Lower lobe of right lung (tissue), 2 donors: ENCODE results near the gene ZKSCAN3. TPM values are rescaled to one million over a fixed set of nuclear protein-coding genes. Genes with fewer than 3 reads are reported as not detected.

Experiments
- ATAC-seq, 2 donors: fragments of 200-7000 bp; cut with Tn5 transposase; one replicate each; pipeline ENCODE4 v1.9.1; 2020 to 2022; ENCODE audit warnings: mild to moderate bottlenecking in 2 of 2, moderate library complexity in 2 of 2
- DNase-seq: peaks from one replicate; pipeline ENCODE4 v3.0.0-alpha.2; 2020
- H3K27ac ChIP-seq: fragments of 200-600 bp; one replicate; pipeline ENCODE4 v1.8.0; 2022
- H3K27me3 ChIP-seq: fragments of 200-600 bp; one replicate; pipeline ENCODE4 v1.8.0; 2022; ENCODE audit warnings: low read depth
- H3K36me3 ChIP-seq: fragments of 200-600 bp; one replicate; pipeline ENCODE4 v1.8.0; 2022; ENCODE audit warnings: mild to moderate bottlenecking
- H3K4me1 ChIP-seq: fragments of 200-600 bp; one replicate; pipeline ENCODE4 v1.8.0; 2022
- H3K4me3 ChIP-seq: fragments of 200-600 bp; one replicate; pipeline ENCODE4 v1.8.0; 2022; ENCODE audit warnings: mild to moderate bottlenecking
- H3K9me3 ChIP-seq: fragments of 200-600 bp; one replicate; pipeline ENCODE4 v1.8.0; 2022
- CTCF ChIP-seq: fragments of 200-600 bp; IDR thresholded peaks from one replicate; pipeline ENCODE4 v1.8.0; 2022; ENCODE audit warnings: antibody characterized with exemption, mild to moderate bottlenecking
- intact Hi-C: fragments of 100-400 bp; cut with DNase I; formaldehyde crosslinking; loops from one replicate; pipeline ENCODE4 v1.11.0; 2022
- total RNA-seq: library from RNA; stranded (reverse); fragmentation: NEBNext Ultra II Directional; extraction: Animal tissue kit (Norgen Biotek cat#: 25700); gene quantifications from one replicate; pipeline ENCODE4 v1.2.1, GENCODE V29; 2021
- donor health status: DM: no; HTN: yes; CAD: no; lungs with severe emphysema.

Gene ZKSCAN3
- total RNA-seq, 1 donor from 2014 or later, result 8.8 TPM

GRCh38 chr6:28408076-28408802 is 58.5 kb downstream of the ZKSCAN3 start:
- DNase-seq (no peak), ATAC-seq (no peak)
- H3K27ac ChIP-seq, result no peak overlapping the region
- no peak for TF ChIP-seq CTCF
- no peaks in the 10 kb centered on the region for H3K9me3 ChIP-seq
- H3K27me3 ChIP-seq, result peaks cover 21% of the 10 kb centered on the region
- H3K4me3 ChIP-seq, result no peak overlapping the region
- intact Hi-C loops, result no loop called here
- no peaks in the 10 kb centered on the region for H3K4me1 ChIP-seq
- no peaks in the 10 kb centered on the region for H3K36me3 ChIP-seq

GRCh38 chr6:28410767-28411166 is 61.0 kb downstream of the ZKSCAN3 start:
- no peak overlapping the region for H3K4me3 ChIP-seq
- no peak for DNase-seq
- intact Hi-C loops, result no loop called here
- peaks cover 19% of the 10 kb centered on the region for H3K27me3 ChIP-seq
- H3K27ac ChIP-seq, result no peak overlapping the region
- no peaks in the 10 kb centered on the region for H3K9me3 ChIP-seq
- no peak for ATAC-seq
- H3K36me3 ChIP-seq, result no peaks in the 10 kb centered on the region
- TF ChIP-seq CTCF, result no peak
- no peaks in the 10 kb centered on the region for H3K4me1 ChIP-seq

- H3K4me3 ChIP-seq, result no peak overlapping the region
- no peaks in the 10 kb centered on the region for H3K9me3 ChIP-seq
- DNase-seq (no peak), ATAC-seq (no peak)
- TF ChIP-seq CTCF, result no peak
- intact Hi-C loops, result no loop called here
- peaks cover 8% of the 10 kb centered on the region for H3K27me3 ChIP-seq
- no peak overlapping the region for H3K27ac ChIP-seq
- H3K4me1 ChIP-seq, result no peaks in the 10 kb centered on the region
- no peaks in the 10 kb centered on the region for H3K36me3 ChIP-seq
Measured at GRCh38 chr6:28413681-28414080, 63.9 kb downstream of the ZKSCAN3 start.

Other genes with a start within 250 kb of the ZKSCAN3 start
- gene ZSCAN16, start 225.3 kb upstream of the ZKSCAN3 start, total RNA-seq, result 6.8 TPM
- gene ZKSCAN8, start 208.1 kb upstream of the ZKSCAN3 start, total RNA-seq, result 20.6 TPM
- 11.3 TPM for gene ZSCAN9, start 124.7 kb upstream of the ZKSCAN3 start, total RNA-seq
- gene ZKSCAN4, start 97.7 kb upstream of the ZKSCAN3 start, total RNA-seq, result 6.2 TPM
- gene NKAPL, start 90.7 kb upstream of the ZKSCAN3 start, total RNA-seq, result 0.30 TPM
- 12.2 TPM for gene ZSCAN26, start 82.8 kb upstream of the ZKSCAN3 start, total RNA-seq
- gene PGBD1, start 68.4 kb upstream of the ZKSCAN3 start, total RNA-seq, result 3.5 TPM
- 15.7 TPM for gene ZSCAN31, start 13.8 kb upstream of the ZKSCAN3 start, total RNA-seq
- gene ZSCAN12, start 49.8 kb downstream of the ZKSCAN3 start, total RNA-seq, result 5.5 TPM
- 1.7 TPM for gene ZSCAN23, start 93.5 kb downstream of the ZKSCAN3 start, total RNA-seq
- gene GPX6, start 165.8 kb downstream of the ZKSCAN3 start, total RNA-seq, result not detected
- not detected for gene GPX5, start 175.9 kb downstream of the ZKSCAN3 start, total RNA-seq